Myocyte (in vitro differentiated cells): ENCODE data around the gene NUMB. TPM values are rescaled to one million over a fixed set of nuclear protein-coding genes. Genes with fewer than 3 reads are reported as not detected.

Experiments
- DNase-seq: peaks from one replicate; pipeline ENCODE4 v3.0.0-alpha.2; 2012; ENCODE audit warnings: low read depth
- total RNA-seq: library from RNA; depleted of rRNA; stranded (reverse); fragments of >200 nt; gene quantifications from 2 replicates; pipeline ENCODE4 v1.2.3, GENCODE V29; 2014

NUMB gene
- total RNA-seq, 1 donor from 2014 or later: 17.2 TPM

DNA sequence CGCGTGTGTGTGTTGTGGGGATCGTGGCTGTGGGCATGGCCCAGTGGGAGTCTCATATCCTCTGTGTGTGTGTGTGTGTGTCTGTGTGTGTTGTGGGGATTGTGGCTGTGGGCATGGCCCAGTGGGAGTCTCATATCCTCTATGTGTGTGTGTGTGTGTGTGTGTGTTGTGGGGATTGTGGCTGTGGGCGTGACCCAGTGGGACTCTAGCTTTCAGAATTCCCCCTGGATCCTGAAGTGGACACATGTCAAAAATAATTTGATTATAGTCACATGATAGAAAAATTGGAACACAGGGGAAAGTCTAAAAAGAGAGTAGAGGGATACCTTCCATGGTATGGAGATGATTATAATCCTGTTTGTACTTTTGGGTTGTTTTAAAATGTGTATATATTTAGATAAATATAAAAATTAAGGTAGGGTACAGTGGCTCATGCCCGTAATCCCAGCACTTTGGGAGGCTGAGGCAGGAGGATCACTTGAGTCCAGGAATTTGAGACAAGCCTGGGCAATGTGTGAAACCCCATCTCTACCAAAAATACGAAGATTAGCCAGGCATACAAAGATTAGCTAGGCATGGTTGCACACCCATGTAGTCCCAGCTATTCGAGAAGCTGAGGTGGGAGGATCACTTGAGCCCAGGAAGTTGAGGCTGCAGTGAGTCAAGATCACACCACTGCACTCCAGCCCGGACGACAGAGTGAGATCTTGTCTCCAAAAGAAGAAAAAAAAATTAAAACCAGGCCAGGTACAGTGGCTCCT lies 210.1 kb downstream of the NUMB start:
- no peak for DNase-seq

- no peak for DNase-seq
Observed at GRCh38 chr14:73246387-73247150, 211.8 kb downstream of the NUMB start.

DNA sequence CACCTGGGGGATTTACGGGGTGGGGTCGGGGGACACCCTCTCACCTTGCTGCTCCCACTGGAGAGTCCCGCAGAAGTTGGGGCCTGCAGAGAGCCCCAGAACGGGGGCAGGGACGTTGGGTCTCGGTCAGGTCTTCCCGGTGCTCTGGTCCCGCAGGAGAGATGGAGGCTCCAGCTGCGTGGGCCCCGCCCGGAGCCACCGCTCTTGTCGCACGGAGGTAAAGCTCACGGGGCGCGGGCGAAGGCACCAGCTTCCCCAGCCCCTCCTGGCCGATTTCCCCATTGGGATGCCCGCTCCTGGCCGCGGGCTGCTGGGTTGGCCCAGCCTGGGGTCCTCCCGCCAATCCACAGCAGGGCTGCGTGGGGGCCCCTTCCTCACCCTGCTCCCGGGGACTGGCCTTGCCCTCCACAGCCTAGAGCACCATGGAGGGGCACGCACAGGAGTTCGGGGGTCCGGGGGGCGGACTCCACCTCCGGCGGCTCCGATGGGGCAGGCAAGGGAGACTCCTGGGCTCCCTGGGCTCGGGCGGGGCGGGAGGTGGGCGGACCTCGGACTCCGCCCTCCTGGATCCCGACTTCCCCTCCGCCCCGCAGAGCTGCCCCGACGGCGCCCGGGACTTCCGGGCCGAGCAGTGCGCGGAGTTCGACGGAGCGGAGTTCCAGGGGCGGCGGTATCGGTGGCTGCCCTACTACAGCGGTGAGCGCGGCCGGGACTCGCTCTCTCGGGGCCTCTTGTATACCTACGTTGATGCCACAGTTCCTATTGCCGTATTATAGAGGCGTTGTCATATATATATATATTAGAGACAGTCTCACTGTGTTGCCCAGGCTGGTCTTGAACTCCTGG lies 212.6 kb downstream of the NUMB start:
- DNase-seq: no peak

DNA sequence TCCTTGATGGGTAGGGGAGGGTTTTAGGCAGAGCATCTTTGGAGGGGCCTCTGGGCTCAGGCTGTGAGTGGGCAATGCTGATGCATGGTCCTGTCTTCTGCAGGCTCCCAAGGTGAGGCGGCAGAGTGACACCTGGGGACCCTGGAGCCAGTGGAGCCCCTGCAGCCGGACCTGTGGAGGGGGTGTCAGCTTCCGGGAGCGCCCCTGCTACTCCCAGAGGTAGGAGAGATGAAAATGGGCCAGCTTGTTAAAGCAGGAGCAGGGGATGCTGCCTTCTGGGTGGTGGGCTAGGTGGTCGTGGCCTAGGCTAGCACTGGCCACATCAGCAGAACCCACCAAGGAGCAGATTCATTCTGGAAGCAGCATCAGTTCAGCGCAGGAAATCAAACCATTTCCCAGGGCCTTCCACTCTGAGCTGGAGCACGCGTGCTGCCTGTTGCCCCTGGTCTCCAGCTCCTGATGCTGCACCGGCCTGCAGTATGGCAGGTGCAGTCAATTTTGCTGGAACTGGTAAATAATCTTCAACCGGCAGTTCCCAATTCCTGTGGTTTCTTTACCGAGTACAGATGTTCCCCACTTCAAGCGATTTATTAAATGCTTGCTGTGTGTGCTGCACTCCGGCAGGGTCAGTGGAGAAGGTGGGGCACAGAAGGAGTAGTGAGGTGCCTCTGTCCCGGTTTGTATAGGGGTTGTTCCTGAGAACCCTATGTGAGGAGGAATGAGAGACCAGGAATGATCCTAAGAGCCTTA lies 213.6 kb downstream of the NUMB start:
- DNase-seq: no peak

- no peak for DNase-seq
Observed at GRCh38 chr14:73243748-73244147, 214.6 kb downstream of the NUMB start.

- DNase-seq: no peak
Observed at GRCh38 chr14:73243341-73243740, 215.0 kb downstream of the NUMB start.

DNA sequence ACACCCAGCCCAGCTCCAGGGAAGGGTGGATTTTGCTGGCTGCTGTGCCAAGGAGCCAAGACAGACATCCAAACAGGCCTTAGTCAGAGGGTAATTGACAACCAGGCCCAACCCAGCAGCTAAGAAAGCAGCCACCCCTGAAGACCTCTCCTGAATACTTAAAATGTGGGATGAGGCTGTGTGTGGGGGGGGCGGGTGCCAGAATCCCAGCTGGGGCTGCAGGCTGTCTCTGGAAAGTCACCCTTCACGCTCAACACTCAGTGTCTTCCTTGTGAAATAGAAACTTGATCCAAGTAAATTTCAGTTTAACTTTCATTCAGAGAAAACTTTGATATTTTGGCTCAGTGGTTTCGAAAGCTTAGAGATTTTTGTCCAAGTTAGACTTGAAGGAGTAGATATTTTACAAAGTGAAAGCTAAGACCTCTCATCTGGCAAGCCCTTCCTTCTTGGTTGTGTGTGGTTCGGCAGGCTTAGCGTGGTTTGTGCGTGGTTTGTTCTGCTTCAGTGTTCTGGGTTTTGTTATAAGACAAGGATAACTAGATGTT lies 215.9 kb downstream of the NUMB start:
- DNase-seq: peak; percentile 33

DNA sequence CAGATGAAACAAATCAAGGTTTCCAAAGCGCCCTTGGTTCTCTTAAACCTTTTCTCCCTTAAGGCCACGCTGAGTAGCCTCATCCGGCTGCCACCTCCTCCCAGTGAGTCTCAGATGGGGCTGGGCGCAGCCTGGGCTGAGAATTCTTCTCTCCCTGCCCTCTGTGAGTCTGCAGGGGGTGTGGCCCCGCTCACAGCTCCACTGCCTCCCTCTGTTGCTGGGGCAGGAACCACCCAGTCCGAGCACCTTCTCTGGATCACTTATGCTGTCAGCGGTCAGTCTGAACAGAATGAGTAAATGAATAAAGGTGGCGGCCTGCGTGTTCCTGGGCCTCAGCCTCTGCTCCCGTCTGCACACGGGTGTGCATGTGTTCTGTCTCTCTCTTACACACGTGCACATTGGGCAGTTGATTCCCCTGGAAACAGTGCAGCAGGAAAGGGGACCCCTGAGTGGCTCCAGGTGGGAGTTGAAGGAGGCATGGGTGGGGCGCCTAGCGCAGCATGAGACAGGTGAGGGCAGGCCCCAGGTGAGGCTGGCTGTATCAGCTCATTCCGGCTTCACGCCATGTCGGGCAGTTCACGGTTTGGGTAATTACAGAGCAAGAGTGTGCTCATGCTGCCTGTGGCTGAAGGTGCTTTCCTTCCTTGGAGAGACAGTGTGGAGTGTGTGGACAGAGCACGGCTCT lies 216.7 kb downstream of the NUMB start:
- DNase-seq: no peak

DNA sequence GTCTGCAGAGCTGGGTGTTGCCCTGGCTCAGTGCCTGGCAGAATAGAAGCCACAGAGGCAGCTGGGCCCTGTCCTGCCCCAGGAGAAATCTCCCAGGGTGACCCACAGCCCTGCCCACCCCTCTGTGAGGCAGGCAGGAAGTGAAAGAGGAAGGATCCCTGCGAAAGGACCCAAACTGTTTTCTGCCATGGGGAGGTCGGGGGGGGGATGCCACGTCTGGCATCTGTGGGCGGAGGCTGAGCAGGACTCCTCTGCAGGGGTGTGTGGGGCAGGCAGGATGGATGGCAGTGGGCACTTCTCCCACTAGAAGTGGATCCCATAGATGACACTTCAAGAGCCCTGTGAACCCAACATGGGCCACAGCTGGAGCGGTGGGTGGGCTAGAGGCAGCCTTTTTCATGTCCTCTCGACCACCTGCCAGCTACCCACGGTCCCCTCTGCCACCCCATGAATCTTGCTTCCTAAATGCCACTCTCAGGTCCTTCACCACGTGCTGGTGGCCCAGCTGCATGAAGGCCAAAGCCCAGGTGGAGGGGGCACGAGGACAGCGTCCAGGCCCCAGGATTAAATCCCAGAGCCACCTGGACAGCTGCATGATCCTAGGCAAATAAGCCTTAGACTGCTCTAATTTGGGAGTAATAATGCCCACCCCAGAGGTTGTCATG lies 217.4 kb downstream of the NUMB start:
- peak; percentile 38 for DNase-seq

- DNase-seq: peak; percentile 75
Observed at GRCh38 chr14:73239393-73240241, 218.7 kb downstream of the NUMB start.

DNA sequence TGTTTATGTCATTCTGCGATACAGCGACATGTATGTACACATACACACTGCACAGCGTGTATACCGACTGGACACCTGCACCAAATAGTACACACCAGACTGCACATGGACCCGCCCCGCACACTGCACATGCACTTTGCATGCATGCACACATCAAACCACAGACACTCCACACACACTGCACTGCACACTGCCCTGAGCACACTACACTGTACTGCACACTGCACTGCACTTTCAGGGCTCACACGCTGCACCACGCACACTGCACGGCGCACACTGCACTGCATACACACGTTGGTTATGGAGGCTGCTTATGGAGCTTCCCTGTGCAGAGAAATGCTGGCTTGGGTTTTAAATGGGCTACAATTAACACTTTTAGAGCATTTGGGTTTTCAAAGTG lies 219.4 kb downstream of the NUMB start:
- DNase-seq: no peak

DNA sequence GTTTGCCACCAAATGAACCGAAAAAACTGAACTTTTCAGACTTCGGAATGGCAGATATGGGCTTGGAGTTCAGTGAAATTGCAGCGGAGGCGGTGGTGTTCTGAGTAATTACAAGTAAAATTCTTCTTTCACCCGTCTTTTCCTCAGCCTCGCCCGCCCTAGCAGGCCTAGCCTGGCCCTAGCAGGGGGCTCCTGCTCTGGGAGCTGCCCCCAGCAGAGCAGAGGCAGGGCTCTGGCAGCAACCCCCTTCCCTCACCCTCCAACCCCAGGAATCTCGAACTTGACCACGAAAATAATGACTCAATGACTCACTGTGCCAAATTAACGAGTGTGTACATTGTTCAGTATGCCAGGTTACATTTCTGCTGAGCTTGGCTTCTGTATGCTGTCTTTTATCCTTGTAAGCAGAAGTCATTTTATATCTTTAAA lies 219.9 kb downstream of the NUMB start:
- peak; percentile 79 for DNase-seq

DNA sequence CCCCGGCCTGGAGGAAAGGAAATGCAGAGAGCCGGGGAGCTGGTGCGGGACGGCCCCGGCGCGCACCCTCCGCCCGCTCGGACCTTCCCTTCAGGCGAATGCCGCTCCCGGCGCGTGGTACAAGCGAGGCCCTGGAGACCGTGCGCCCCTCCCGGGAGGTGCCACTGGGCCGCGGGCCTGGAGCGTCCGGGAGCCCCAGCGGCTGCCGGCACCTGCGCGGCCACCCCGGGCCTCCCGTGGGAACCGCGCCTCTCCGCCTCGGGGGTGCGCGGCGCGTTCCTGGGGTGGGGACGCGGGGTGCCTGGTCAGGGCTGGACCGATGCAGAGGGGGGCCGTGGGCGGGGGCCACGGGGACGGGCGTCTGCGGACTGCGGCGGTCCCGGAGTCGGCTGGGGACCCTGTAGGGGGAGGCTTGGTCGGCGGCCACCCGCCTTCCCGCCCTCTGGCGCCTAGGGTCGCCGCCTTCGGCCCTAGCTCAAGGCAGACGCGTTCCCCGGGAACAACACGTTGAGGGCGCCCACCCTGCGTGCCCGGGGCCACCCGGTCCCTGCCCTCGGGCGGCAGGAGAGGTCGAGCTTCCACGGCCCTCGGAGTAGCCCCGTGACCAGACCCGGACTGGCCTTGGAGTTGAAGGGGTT lies 220.4 kb downstream of the NUMB start:
- no peak for DNase-seq

GRCh38 chr14:73237219-73237785 lies 221.0 kb downstream of the NUMB start, which contains the start of gene PAPLN:
PAPLN (plus strand) TSS chr14:73237506; CDS start chr14:73239779, 2,273 bp downstream.
- no peak for DNase-seq

DNA sequence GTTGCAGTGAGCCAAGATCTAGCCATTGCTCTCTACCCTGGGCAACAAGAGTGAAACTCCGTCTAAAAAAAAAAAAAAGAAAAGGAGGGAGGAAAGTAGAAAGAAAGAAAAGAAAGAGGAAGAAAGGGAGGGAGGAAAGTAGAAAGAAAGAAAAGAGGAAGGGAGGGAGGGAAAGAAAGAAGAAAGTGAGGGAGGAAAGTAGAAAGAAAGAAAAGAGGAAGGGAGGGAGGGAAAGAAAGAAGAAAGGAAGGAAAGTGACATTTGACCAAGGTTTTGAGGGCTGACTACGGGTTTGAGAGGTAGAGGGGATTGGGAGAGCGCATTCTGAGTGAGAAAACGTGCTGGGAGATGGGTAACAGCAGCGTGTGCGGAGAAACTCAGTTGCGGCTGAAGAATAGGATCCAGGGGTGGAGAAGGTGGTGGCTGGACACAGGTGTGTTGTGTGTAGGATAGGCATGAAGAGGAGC lies 221.6 kb downstream of the NUMB start:
- DNase-seq: no peak

- DNase-seq: no peak
Observed at GRCh38 chr14:73236157-73236556, 222.2 kb downstream of the NUMB start.

DNA sequence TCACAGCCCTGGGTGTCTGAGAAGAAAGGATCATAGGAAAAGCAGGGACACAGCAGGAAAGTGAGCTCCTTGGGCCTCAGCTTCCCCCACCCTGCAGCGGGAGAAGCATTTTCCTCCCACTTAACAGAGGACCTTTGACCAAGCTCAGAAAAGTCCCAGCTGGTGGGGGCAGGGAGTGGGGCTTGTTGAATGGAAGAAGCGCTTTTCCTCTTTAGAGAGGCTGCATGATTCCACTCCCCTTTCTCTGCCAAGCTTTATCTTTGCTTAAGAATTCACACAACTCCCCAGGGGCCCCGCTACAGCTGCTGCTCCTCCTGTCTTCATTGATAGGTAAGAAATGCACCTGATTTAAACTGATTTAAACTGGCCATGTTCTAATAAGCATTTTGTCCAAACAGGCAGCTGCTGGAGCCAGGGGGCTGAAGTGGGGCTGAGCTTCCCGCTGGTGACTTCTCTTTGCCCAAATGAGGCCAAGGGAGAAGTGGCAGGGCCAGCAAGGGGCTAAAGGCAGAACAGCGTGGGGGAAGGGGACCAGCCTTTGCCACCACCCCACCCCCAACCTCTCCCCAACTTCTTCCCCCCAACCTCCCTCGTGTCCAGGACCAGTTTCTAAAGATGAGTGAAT lies 222.7 kb downstream of the NUMB start:
- DNase-seq: no peak
